ENCODE results near the gene MDN1. TPM values are rescaled to one million over a fixed set of nuclear protein-coding genes. Genes with fewer than 3 reads are reported as not detected.

Gene MDN1
- total RNA-seq, 1 experiment from 2014 or later: 117 TPM

DNA sequence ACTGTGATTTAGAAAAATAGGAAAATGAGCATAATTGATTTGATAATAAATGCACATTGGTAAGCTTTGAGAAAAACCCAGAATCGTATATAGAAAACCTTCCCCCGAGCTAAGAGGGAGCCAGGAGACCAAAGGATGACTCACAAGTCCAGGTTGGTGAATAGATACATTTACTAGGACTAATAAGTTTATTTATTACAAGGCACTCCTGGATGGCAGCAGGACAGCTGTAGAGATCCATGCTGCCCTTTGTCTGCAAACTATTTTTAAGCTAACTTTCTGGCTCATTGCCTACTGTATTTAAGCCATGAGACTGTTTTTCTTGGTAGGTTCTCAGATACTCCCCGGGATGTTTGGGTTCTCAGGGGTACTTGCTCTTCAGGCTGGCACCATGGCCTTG lies 23.5 kb upstream of the MDN1 start:
- H3K27ac Mint-ChIP-seq: peak overlapping the region; percentile 10 to 78 (median 49); a peak in 4 of 7 replicates
- TF ChIP-seq, protein P1, sequence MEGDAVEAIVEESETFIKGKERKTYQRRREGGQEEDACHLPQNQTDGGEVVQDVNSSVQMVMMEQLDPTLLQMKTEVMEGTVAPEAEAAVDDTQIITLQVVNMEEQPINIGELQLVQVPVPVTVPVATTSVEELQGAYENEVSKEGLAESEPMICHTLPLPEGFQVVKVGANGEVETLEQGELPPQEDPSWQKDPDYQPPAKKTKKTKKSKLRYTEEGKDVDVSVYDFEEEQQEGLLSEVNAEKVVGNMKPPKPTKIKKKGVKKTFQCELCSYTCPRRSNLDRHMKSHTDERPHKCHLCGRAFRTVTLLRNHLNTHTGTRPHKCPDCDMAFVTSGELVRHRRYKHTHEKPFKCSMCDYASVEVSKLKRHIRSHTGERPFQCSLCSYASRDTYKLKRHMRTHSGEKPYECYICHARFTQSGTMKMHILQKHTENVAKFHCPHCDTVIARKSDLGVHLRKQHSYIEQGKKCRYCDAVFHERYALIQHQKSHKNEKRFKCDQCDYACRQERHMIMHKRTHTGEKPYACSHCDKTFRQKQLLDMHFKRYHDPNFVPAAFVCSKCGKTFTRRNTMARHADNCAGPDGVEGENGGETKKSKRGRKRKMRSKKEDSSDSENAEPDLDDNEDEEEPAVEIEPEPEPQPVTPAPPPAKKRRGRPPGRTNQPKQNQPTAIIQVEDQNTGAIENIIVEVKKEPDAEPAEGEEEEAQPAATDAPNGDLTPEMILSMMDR (conservative IDR thresholded peaks at IDR 0.05): no peak
- peaks cover 5 to 10% of the 10 kb centered on the region in 2 experiments; a peak in 3 of 4 replicates for H3K4me1 Mint-ChIP-seq
- Histone ChIP-seq H2AFZ (ENCODE audit: low read length) (no peak overlapping the region), H4K8ac (replicated peaks; ENCODE audit: insufficient read length, low read depth, low read length) (no peak overlapping the region), H3K79me2 (ENCODE audit: insufficient read depth, low read length) (peaks cover 5% of the 10 kb centered on the region; the same call in 1 of the 2 replicates), H2BK120ac (ENCODE audit: low read depth, low read length, poor library complexity, severe bottlenecking) (no peak overlapping the region), H2BK5ac (ENCODE audit: insufficient read length, low read length) (no peak overlapping the region), H3K18ac (ENCODE audit: insufficient read length, low read depth, low read length) (no peak overlapping the region), H3K23me2 (ENCODE audit: insufficient read length, low read depth, low read length, poor library complexity, severe bottlenecking) (no peaks in the 10 kb centered on the region), H2BK20ac (ENCODE audit: low read depth, low read length, poor library complexity, severe bottlenecking) (no peak overlapping the region), H3K9ac (ENCODE audit: extremely low read depth, insufficient read length, low read length) (no peak overlapping the region), H3K23ac (ENCODE audit: insufficient read length, low read depth, low read length) (no peak overlapping the region), H3K27ac (ENCODE audit: insufficient read length, low read depth, low read length) (no peak overlapping the region), H3K56ac (ENCODE audit: insufficient read length, low read depth, low read length) (no peak overlapping the region), H3K4me1 (ENCODE audit: insufficient read depth, low read length) (no peaks in the 10 kb centered on the region; the same call in 1 of the 2 replicates), H3K4ac (ENCODE audit: low read depth, low read length) (no peak overlapping the region), H2BK15ac (ENCODE audit: low read depth, low read length) (no peak overlapping the region), H4K5ac (ENCODE audit: insufficient read length, low read depth, low read length) (no peak overlapping the region), H4K20me1 (ENCODE audit: control insufficient read depth, insufficient read depth, insufficient read length) (no peaks in the 10 kb centered on the region), H2BK12ac (ENCODE audit: insufficient read length, low read depth, low read length) (no peak overlapping the region), H4K91ac (ENCODE audit: insufficient read length, low read depth, low read length) (no peak overlapping the region), H3K14ac (ENCODE audit: insufficient read depth, low read length) (no peak overlapping the region), H3K9me3 (ENCODE audit: control insufficient read depth, low read depth, low read length) (no peaks in the 10 kb centered on the region), H3K27me3 (ENCODE audit: insufficient read depth, low read length) (no peaks in the 10 kb centered on the region), H3K4me2 (ENCODE audit: insufficient read depth, insufficient read length, low read length) (no peak overlapping the region), H2AK5ac (ENCODE audit: insufficient read length, low read length) (no peak overlapping the region), H3T11ph (ENCODE audit: low read length) (no peak overlapping the region), H3K79me1 (ENCODE audit: insufficient read depth, low read depth, low read length, poor library complexity, severe bottlenecking) (no peaks in the 10 kb centered on the region)
- H3K4me3 Mint-ChIP-seq: no peak overlapping the region
- WGBS (ENCODE audit: extremely low coverage, insufficient read length, low lambda C conversion rate): no CpG with 5 or more reads among the region's 3 CpGs
- H3K9me3 Mint-ChIP-seq: no peaks in the 10 kb centered on the region
- H3K27me3 Mint-ChIP-seq (ENCODE audit: low read depth): no peaks in the 10 kb centered on the region
- no peak for DNase-seq
- H3K36me3 Mint-ChIP-seq (ENCODE audit: insufficient read depth in 1 of 3, low read depth in 3 of 3): peaks cover 9 to 35% (median 27%) of the 10 kb centered on the region in 3 experiments; a peak in 6 of 7 replicates
